ENCODE results near the gene FRMD4A. TPM values are rescaled to one million over a fixed set of nuclear protein-coding genes. Genes with fewer than 3 reads are reported as not detected.

The FRMD4A gene
- polyA plus RNA-seq, 1 of the 3 experiments (the other 2 are of a cell fraction), result 37.7 TPM

GRCh38 chr10:14056610-14057332, 274.0 kb downstream of the FRMD4A start:
- Histone ChIP-seq H3K4me1 (ENCODE audit: control insufficient read depth in 1 of 2, insufficient read depth in 2 of 2, low read depth in 1 of 2, low read length in 1 of 2) (no peaks in the 10 kb centered on the region), H3K27ac (ENCODE audit: low read depth in 2 of 2, low read length in 1 of 2) (peak overlapping the region in 1 of 2 experiments; percentile 51; a peak in 1 of 4 replicates), H3K9ac (no peak overlapping the region), H3F3A (replicated peaks; ENCODE audit: insufficient read depth) (no peaks in the 10 kb centered on the region), H3K9me3 (no peaks in the 10 kb centered on the region), H3K4me3 (ENCODE audit: low read depth in 2 of 2, low read length in 1 of 2) (no peak overlapping the region), H2AFZ (ENCODE audit: low read depth) (no peak overlapping the region), H3K9me2 (no peaks in the 10 kb centered on the region), H3K36me3 (replicated peaks in 1 of 2; ENCODE audit: control insufficient read depth in 1 of 2, insufficient read depth in 2 of 2, low read length in 1 of 2) (no peaks in the 10 kb centered on the region), H4K20me1 (ENCODE audit: insufficient read depth) (no peaks in the 10 kb centered on the region), H3K27me3 (ENCODE audit: insufficient read depth) (no peaks in the 10 kb centered on the region), H3K79me2 (ENCODE audit: insufficient read depth) (no peaks in the 10 kb centered on the region), H3K4me2 (no peak overlapping the region)
- no peak for DNase-seq
- 82% methylated on average over 6 of the region's 6 CpGs for WGBS (ENCODE audit: low lambda C conversion rate)
- CTCF ChIA-PET, result interaction anchor here (0.7 kb wide), 1 partner anchor 11 kb away, joined by 3 read pairs; no protein-coding TSS in a partner anchor
- TF ChIP-seq CTCF (IDR thresholded peaks at IDR 0.05) (no peak), TCF12 (IDR thresholded peaks at IDR 0.05) (peak; percentile 14; the same call in 1 of the 2 replicates)
- POLR2A ChIA-PET, result no interaction called here

GRCh38 chr10:14052931-14053330, 277.8 kb downstream of the FRMD4A start:
- no peaks in the 10 kb centered on the region for H4K20me1 ChIP-seq (ENCODE audit: insufficient read depth)
- H3K27ac ChIP-seq (ENCODE audit: low read depth in 2 of 2, low read length in 1 of 2), result no peak overlapping the region
- no peaks in the 10 kb centered on the region for H3F3A ChIP-seq (replicated peaks; ENCODE audit: insufficient read depth)
- no peaks in the 10 kb centered on the region for H3K4me1 ChIP-seq (ENCODE audit: control insufficient read depth in 1 of 2, insufficient read depth in 2 of 2, low read depth in 1 of 2, low read length in 1 of 2)
- CTCF ChIA-PET, result no interaction called here
- H3K9me2 ChIP-seq, result no peaks in the 10 kb centered on the region
- no peak overlapping the region for H3K4me2 ChIP-seq
- 67% methylated on average over 5 of the region's 5 CpGs for WGBS (ENCODE audit: low lambda C conversion rate)
- H3K9me3 ChIP-seq, result no peaks in the 10 kb centered on the region
- no peaks in the 10 kb centered on the region for H3K27me3 ChIP-seq (ENCODE audit: insufficient read depth)
- no peak overlapping the region for H3K4me3 ChIP-seq (ENCODE audit: low read depth in 2 of 2, low read length in 1 of 2)
- H3K9ac ChIP-seq, result no peak overlapping the region
- H3K36me3 ChIP-seq (replicated peaks in 1 of 2; ENCODE audit: control insufficient read depth in 1 of 2, insufficient read depth in 2 of 2, low read length in 1 of 2), result no peaks in the 10 kb centered on the region
- DNase-seq, result no peak
- POLR2A ChIA-PET, result no interaction called here
- no peak overlapping the region for H2AFZ ChIP-seq (ENCODE audit: low read depth)
- H3K79me2 ChIP-seq (ENCODE audit: insufficient read depth), result no peaks in the 10 kb centered on the region
- TF ChIP-seq RCOR1 (IDR thresholded peaks at IDR 0.05; ENCODE audit: low read length) (no peak), REST (IDR thresholded peaks at IDR 0.05; ENCODE audit: low read depth, low read length) (no peak), JUND (IDR thresholded peaks at IDR 0.05) (no peak), TAF1 (IDR thresholded peaks at IDR 0.05; ENCODE audit: borderline replicate concordance, low read depth, low read length) (no peak), NRF1 (IDR thresholded peaks at IDR 0.05; ENCODE audit: low read depth, low read length) (no peak), TEAD4 (IDR thresholded peaks at IDR 0.05; ENCODE audit: borderline replicate concordance, insufficient read depth) (no peak), USF2 (IDR thresholded peaks at IDR 0.05; ENCODE audit: borderline replicate concordance, low read depth, low read length) (no peak), CTCF (IDR thresholded peaks at IDR 0.05) (no peak), MAX (IDR thresholded peaks at IDR 0.05; ENCODE audit: low read depth) (no peak), TCF12 (IDR thresholded peaks at IDR 0.05) (no peak), RAD21 (IDR thresholded peaks at IDR 0.05; ENCODE audit: low read length) (no peak), RXRA (IDR thresholded peaks at IDR 0.05; ENCODE audit: borderline replicate concordance, low read depth) (no peak), POLR2AphosphoS5 (IDR thresholded peaks at IDR 0.05; ENCODE audit: low read depth, low read length) (no peak), EZH2phosphoT487 (IDR thresholded peaks at IDR 0.05; ENCODE audit: borderline replicate concordance, low read depth) (no peak), PBX3 (IDR thresholded peaks at IDR 0.05) (no peak), SIN3A (IDR thresholded peaks at IDR 0.05; ENCODE audit: borderline replicate concordance, low read depth, low read length) (no peak)
